Measurements from ENCODE around the gene LRRC46.

LRRC46 gene

DNA sequence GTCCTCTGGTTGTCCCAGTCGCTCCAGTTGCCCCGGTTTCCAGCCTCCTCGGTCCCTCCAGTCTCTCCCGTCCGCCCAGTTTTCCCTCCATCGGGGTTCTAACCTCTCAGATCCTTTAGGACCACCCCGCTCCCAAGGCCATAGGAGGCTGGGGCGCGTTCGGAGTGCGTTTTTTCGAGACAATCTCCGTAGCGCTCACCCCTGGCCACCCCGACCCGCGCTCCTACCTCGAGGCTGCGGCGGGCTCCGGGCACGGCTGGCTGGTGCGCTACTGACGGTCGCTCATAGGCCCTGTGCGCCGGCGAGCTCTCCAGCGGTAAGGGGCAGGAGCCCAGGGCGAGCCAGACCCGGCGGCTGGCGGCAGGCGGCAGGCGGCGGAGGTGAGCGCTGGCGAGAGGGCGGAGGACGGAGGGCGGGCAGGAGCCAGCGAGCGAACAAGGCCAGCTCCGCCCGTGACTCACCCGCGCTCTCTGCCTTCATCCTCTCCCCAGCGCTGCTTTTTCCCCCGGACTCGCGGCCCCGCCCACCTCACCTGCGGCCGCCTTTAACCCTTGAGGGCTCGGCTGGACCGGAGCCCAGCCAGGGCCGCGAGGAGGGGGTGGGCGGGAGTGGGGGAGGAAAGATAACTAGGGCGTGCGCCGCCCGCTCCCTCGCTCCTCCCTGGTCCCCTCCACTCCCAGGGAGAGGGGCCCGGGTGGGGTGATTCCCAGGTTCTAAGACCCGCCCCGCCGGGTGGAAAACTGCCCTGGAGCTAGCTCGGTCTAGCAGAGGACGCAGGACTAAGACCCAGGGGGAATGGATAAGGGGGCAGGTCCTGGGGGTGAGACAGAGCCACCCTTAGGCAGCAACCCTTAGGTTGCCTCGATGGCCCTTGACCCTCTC is 19.5 kb downstream of the LRRC46 start, which contains the start of gene SP6:
Gene SP6, minus strand, starts transcription at position 472 of the 882 bp plus-strand sequence. CDS start 2,734 bp downstream, outside the sequence.
- peak within 1 kb of the TSS; percentile 48 for H3K4me3 ChIP-seq (ENCODE audit: low read depth, low read length)

DNA sequence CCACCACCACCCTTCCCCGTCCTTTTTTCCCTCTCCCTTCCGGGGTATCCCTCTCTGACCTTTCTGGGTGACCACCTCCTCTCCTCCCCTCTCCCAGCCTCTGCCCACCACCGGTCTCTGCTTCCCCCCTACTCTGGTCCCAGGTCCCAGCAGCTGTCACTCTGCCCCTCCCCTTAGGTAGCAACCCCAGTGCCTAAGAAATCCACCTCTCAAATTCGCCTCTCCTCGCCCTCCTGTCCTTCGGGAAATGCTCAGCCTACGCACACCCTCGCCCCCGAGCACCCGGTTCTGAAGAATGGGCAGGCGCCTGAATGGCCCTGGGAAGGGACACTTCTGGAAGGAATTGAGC is 20.3 kb downstream of the LRRC46 start:
- H3K4me3 ChIP-seq (ENCODE audit: low read depth, low read length), result no peak overlapping the region

DNA sequence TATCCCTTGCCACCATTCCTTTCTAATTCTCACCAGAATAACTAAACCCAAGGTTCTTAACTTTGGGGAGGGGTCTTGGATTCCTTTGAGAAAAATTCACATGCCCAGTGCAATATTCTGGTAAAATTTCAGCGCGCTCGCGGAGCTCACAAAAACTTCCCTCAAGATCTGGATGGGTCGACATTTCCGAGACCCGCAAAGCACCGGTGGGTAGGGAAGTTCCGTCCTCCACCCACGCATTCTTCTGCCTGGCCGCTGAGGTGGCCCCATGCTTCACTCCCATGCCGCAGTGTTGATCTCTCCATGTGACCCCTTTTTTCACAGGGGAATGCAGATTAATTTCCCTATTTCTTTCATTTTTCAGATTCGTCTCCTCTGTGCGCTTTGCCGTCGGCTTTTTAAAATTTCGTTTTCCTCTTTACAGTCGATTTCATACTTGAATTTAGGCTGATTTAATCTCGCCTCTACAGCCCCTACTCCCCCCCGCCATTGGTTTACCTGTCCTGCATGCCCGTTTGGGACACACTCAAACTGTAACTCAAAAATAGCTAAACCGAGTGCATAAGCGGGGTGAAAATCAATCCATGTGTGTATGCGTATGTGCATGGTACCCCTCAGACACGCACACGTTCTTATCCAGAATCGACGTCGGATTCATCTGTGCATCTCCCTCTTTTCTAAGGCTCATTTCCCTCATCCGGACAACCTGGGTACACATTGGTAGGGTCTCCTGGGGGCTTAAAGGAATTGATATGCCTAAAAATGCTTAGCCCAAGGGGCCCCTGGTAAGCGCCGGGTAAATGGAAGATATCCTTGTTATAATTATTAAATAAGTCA is 20.9 kb downstream of the LRRC46 start:
- H3K4me3 ChIP-seq (ENCODE audit: low read depth, low read length), result no peak overlapping the region

DNA sequence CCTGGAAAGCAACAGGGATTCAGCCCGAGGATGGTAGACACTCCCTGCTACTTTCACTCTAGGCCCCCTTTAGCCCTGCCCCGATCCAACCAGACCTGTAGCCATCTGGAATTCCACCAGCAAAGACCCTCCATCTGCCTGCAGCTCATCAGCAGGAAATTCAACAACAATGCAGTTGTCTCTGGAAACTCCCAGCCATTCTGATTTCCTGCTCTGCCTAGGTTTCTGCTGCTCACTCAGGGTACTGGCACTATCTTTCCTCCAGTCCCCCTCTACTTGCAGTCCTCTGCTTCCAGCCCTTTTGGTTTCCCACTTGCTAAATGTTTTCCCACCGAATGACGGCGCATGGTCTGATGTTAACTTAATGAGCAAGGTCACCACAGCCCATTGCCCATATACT is 22.1 kb downstream of the LRRC46 start:
- H3K4me3 ChIP-seq (ENCODE audit: low read depth, low read length), result no peak overlapping the region

DNA sequence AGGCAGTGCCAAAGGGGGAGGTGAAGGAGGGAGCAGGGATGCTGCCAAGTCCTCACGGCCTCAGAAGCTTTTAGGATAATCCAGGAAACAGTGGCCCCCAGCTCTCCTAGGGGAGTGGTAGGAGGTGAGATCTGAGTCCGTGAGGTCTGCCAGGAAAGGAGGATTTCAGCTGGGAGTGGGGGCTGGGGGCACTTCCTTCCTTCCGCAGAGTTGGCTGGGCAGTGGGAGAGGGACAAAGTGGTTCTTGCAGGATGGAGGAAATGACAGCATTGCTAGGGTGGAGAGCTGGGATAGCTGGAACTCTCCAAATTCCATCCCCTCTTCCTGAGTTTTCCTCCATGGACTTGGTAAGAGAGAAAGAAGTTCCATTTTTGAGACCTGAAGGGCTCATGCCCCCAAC is 24.3 kb downstream of the LRRC46 start:
- no peak overlapping the region for H3K4me3 ChIP-seq (ENCODE audit: low read depth, low read length)

DNA sequence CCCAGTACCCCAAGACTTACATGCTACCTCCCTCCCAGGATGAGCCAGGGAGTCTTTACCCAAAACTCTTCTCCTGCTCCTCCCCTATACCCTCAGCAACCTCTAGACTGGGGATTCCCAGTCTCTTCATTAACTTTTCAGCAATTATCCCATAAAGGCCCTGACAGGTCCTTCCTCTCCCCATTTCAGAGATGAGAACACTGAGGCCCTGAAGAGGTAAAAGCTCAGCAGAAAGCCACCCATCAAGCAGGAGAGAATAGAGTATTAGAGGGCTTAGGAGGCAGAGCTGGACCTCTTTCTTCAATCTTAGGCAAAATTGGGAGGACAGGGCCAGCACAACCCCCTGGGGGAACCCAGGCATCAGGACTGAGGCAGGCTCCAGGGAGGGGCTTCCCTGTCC is 25.4 kb downstream of the LRRC46 start:
- no peak overlapping the region for H3K4me3 ChIP-seq (ENCODE audit: low read depth, low read length)

DNA sequence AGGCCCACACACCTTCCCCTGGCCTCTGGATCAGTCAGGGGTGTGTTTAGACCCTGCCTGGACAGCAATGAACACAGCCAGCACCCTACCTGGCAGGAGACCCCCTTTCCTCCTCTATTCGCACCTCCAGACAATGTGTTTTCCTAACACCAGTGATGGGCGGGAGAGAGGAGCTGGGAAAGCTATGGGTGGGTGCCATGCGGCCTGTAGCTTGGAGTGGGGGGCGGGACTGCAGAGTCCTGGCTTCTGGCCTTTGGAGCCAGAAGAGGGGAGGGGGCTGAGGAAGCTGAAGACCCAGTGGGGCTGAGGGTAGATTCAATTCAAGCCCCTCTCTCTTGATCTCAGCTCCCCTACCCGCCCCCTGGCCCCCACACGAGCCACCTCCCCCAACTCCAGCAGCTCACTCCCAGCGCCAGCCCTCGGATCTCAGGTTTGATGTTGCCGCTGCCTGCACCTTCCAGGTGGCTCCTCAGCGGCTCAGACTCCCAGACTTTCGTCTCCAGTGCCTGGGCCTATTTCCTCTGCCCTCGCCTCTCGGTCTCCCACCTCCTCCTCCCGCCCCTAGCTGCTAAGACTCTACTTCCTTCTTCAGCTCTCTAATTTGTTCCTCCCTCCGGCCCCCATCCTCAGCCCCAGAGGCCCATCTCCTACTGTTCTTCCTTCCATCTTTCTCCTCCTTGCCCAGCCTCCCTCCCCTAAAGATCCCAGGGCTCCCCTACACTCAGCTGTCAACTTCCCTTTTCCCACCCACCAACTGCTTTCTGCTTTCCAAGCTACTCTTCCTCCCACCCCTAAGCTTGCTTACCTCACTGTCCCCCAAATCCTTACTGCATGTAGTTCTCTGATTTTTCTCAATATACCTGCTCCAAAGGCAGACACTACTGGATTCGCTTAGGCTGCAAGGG is 26.3 kb downstream of the LRRC46 start:
- H3K4me3 ChIP-seq (ENCODE audit: low read depth, low read length), result no peak overlapping the region

DNA sequence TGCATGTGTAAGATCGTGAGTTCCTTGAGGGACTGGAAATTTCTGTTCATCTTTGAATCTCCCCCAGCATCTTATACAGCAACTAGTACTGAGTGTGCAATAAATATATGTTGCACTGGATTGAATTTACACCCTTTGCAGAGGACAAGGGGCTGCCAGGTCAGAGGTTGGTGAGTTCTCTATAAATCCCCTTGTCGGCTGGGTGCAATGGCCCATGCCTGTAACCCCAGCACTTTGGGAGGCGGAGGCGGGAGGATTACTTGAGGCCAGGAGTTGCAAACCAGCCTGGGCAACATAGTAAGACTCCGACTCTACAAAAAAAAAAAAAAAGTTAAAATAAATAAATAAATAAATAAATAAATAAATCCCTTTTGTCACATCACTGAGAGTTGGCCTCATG is 28.9 kb downstream of the LRRC46 start:
- H3K4me3 ChIP-seq (ENCODE audit: low read depth, low read length), result no peak overlapping the region

DNA sequence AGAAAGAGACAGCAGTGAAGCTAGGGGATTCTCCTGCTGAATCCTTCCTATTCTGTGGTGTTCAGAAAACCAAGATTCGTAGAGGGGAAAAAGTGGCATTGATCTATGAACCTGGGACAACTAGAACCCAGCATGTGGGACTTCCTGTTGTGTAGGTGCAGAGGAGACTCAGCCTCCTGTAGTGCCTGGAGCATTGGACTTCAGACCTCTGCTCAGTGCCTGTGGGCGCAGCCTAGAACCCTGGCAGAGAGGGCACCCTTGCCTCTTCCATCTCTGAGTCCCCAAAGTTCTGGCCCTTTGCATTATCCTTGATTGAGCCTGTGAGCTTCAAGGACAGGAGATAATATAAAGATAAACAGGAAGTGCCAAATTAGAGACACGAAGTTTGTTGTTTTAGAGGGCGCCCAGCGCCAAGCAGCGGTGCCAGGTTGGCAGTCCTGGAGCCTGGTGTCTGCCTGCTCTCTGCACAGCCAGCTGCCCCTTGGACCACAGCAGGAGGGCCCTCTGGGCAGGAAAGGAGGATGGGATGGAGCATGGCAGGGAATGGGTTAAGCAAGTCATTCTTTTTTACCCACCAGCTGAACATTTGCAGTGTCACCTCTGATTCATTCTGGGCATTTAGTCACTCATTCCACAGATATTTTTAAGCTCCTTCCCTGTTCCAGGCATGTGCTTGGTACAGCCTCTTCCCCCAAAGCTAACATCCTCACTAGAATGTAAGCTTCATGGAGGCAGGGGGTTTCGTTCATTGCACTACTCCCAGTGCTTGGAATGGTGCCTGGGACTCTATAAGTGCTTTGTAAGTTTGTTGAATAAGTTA is 31.4 kb downstream of the LRRC46 start:
- H3K4me3 ChIP-seq (ENCODE audit: low read depth, low read length), result no peak overlapping the region

DNA sequence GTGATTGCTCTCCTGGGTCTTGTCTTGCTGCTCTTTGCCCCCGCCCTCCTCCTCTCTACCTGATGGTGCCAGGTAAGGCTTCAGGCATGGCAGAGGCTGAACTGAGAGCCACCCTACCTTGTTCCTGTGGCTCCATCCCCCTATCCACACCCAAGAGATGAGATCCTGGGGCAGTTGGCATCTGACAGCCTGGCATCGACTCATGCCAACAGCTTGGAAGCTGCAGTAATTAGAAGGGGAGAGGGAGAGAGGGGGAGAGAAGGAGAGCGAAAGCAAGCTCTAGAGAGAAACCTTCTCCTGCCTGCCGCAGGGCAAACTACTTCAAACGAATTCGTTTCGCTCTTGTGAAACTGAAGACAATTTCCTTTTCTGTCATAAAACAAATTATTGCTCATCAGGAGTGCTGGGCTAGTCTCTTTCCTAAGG is 33.3 kb downstream of the LRRC46 start:
- H3K4me3 ChIP-seq (ENCODE audit: low read depth, low read length), result no peak overlapping the region

DNA sequence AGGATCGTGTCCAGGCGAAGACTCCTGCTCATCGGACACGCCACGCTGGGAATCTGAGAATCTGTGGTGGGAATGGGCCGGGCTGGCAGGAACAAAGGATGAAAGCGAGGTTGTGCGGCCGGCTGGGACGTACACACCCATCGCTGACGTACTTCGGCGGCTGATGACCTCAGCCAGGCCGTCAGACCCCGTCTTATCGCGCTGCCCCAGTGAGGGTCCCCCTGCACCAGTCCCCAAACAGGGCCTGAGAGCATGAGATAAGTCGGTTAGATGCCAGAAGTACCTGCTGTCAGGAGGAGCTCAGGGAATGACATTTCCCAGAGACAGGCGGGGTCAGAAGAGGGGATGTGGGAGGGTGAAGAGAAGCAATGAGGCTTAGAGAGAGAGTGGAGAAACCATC is 35.5 kb downstream of the LRRC46 start:
- no peak overlapping the region for H3K4me3 ChIP-seq (ENCODE audit: low read depth, low read length)

DNA sequence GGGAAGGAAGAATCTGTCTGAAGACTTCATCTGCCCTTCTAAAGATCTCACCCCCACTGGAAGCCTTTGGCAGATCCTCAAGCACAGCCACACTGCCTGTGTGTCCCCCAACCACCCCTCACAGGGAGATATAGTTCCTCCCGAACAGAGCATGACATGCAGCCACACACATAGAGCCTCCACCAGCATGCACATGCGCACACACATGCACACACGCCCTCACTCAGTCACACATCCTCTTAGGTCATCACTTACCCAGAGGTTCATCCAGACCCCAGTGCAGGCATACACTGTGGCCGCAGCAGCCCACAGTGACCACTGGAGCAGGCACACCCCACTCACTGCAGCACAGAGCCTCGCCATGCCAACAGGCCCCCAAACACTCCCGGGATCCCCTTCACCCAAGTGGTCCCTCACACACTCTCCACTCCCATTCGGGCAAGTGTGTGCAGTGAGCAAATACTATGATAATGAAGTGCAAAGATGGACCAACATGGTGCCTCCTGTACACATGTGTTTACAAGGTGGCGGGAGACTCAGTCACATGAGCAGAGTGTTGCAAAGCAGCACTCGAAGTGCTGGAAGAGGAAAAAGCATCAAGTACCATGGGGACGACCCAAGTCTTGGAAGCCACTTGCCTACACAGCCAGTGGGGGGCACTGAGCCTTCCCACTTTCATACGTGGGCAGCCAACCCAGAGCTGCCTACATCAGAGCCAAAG is 36.5 kb downstream of the LRRC46 start:
- no peak overlapping the region for H3K4me3 ChIP-seq (ENCODE audit: low read depth, low read length)

DNA sequence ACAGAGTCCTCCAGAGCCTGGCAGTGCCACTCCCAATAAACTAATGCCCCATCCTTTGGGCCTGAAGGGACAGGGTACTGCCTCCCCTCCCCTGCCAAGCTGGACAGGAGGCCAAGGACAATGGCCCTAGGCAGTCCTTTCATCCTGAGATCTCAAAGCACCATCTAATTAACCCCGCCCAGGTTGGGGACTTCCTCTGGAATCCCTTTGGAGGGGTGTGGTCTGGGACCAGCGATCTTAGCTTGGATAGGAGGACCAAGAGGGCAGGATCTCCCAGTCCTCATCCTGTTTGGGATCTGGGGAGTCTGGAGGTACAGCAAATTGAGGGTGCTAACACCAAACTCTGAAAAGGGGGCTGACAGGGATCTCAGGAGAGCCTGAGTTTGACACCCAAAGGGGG is 37.6 kb downstream of the LRRC46 start:
- H3K4me3 ChIP-seq (ENCODE audit: low read depth, low read length), result no peak overlapping the region

DNA sequence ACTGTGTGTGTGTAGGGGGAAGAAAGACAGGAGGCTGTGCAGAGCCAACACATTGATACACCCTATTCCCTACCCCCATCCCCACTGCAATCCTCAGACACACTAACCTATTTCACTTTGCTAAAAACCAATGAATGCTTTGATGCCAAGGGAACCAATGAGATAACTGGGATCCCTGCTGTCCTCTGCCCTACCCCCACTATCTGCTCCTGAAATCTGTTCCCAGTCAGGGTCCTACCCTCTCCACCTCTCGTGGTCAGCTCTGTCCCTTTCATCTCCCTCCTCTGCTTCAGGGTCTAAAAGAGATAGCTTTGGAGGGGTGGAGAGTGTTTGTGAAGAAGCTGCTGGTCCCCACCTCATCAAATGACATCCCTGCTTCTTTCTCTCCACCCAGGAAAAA is 38.6 kb downstream of the LRRC46 start:
- no peak overlapping the region for H3K4me3 ChIP-seq (ENCODE audit: low read depth, low read length)

DNA sequence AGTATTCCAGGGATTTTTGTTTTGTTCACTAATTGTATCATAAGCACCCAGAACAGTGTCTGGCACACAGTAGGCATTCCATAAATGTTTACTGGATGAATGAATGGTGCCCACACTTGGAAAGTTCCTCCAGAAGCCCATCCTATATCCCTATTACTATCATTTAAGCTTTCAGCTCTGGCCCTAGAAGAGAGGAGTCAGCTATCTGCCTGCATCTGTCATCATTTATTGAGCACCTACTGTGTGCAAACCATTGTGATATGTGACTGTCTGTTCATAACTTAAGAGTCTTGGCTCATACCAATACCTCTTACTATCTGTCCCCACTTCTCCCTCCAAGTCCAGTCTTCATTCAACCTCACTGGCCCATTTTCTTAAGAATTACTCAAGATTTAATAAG is 39.6 kb downstream of the LRRC46 start:
- H3K4me3 ChIP-seq (ENCODE audit: low read depth, low read length), result no peak overlapping the region

DNA sequence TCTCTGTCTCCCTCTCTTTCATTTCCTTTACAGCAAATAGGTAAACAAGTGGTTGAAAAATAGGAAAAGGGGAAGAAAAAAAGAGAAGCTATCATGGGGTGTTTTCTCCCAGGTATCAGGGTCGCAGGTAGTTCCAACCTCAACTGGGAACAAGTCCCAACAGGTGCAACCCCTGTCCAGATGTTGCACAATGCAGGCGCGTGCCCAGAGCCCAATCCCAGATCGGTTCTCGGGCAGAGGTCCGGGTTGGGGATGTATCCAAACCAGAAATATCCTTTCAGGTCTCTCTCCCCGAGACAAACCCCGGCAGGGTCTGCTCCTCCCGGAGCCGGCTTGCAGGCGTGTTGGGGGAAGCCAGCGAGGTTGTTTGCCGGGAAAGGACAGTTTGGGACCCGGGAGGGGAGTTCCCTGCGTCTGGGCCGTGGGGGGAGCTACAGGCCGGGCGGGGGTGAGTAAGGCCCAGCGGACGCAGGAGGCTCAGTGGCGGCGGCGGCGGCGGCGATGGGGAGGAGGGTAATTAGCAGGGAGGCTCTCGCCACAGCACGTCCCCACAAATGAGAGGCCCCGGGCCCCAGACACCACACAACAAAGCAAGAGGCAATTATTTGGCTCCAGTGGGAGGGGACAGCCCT is 40.7 kb downstream of the LRRC46 start:
- H3K4me3 ChIP-seq (ENCODE audit: low read depth, low read length), result peak overlapping the region; percentile 17

DNA sequence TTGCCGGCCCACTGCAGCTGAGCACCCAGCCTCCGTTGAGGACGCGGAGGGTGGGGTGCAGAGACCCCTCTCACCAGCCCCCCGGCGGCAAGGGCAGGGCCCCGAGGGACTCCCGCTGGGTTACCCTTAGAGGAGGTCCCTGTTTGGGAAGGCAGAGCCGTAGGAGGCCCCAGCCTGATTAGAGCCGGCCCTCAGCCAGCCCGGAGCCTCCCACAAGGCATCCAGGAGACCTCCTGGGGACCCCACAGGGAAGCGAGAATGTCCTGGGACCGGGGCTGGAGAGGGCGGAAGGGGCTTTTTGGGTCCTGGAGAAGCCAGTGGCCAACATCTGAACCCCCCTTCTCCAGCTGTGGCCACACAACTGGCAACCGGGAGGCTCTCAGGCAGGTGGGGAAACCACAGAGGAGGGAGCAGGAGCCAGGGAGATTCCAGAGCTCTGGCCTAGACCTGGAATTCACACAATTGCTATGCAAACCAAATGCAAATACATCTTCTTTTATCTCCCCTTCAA is 41.2 kb downstream of the LRRC46 start:
- peak overlapping the region; percentile 17 for H3K4me3 ChIP-seq (ENCODE audit: low read depth, low read length)

DNA sequence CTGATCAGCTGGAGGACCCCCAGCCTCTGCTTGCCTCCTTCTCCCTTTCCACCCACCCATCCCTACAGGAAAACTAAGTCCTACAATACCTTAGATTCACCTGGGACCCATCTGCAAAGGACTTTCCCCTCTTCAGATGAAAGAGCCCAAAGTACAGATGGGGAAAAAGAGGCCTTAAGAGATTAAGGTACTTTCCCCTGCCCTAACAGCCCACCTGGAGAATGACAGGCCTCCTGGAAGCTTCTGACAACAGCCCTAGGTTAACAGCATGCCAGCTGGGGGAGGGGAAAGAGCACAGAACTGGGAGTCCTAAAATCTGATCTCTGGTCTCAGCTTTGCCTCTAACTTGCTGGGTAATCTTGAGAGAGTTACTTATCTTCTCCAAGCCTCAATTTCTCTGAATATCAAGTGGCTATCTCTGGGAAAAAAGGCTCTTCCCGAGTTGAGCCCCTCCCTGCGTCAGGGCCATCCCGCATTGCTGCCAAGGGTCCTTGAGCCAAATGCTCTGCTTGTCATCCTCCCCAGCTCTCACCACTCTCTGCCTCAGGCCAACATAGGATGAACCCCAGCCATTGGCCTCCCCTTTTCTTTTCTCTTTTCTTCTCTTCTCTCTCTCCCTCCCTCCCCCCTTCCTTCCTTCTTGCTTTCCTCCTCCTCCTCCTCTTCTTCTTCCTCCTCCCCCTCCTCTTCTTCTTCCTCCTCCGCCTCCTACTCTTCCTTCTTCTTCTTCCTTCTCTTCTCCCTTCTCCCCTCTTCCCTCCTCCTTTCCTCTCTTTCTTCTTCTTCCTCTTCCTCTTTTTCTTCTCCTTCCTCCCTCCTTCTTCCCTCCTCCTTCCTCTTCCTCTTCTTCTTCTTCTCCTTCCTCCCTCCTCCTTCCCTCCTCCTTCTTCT is 42.0 kb downstream of the LRRC46 start:
- no peak overlapping the region for H3K4me3 ChIP-seq (ENCODE audit: low read depth, low read length)

Measured in iPS-11a (cell line).